HUES64 (cell line): ENCODE results near the gene DHRS4L2.
A peak's percentile ranks its signal among the peaks of the same experiment; 100 is the strongest.
"Not testable (repeated sequence)": the region's sequence is repeated elsewhere in the genome, so short reads cannot be mapped to it uniquely, and the experiment has no call there.

Source experiments
- H3K27ac ChIP-seq: 2 replicates; pipeline ENCODE4 v1.7.0; 2013; ENCODE audit warnings: low read depth, low read length, inconsistent platforms
- H3K27me3 ChIP-seq: 2 replicates; pipeline ENCODE4 v1.6.1; 2013; ENCODE audit warnings: mild to moderate bottlenecking, low read length; ENCODE audit not compliant: insufficient read depth
- H3K36me3 ChIP-seq: 2 replicates; pipeline ENCODE4 v1.6.1; 2013; ENCODE audit warnings: mild to moderate bottlenecking, low read length; ENCODE audit not compliant: insufficient read depth
- H3K4me1 ChIP-seq: 2 replicates; pipeline ENCODE4 v1.6.1; 2013; ENCODE audit warnings: mild to moderate bottlenecking, low read length, moderate library complexity; ENCODE audit not compliant: insufficient read depth
- H3K4me3 ChIP-seq: 2 replicates; pipeline ENCODE4 v1.5.1; 2013; ENCODE audit warnings: mild to moderate bottlenecking, low read length, moderate library complexity
- H3K9ac ChIP-seq: 2 replicates; pipeline ENCODE4 v1.6.1; 2013; ENCODE audit warnings: mild to moderate bottlenecking, low read depth, low read length
- H3K9me3 ChIP-seq: 2 replicates; pipeline ENCODE4 v1.6.1; 2013; ENCODE audit warnings: low read depth, low read length; ENCODE audit not compliant: insufficient read depth
- WGBS: fragments of 150-250, 120-280 bp; methylation state at CpG from one replicate; pipeline ENCODE4 v1.1.7; 2013; ENCODE audit warnings: missing lambda C conversion rate; 5-methylcytosine and 5-hydroxymethylcytosine counted together

The DHRS4L2 gene

DNA sequence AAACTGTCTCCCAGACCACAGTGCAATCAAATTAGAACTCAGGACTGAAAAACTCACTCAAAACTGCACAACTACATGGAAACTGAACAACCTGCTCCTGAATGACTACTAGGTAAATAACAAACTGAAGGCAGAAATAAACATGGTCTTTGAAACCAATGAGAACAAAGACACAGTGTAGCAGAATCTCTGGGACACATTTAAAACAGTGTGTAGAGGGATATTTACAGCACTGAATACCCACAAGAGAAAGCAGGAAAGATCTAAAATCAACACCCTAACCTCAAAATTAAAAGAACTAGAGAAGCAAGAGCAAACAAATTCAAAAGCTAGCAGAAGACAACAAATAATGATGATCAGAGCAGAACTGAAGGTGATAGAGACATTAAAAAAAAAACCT is 14.7 kb upstream of the DHRS4L2 start:
- H3K9ac ChIP-seq, H3K36me3 ChIP-seq, H3K9me3 ChIP-seq, H3K4me1 ChIP-seq, H3K4me3 ChIP-seq, H3K27me3 ChIP-seq, H3K27ac ChIP-seq: not testable (repeated sequence)

DNA sequence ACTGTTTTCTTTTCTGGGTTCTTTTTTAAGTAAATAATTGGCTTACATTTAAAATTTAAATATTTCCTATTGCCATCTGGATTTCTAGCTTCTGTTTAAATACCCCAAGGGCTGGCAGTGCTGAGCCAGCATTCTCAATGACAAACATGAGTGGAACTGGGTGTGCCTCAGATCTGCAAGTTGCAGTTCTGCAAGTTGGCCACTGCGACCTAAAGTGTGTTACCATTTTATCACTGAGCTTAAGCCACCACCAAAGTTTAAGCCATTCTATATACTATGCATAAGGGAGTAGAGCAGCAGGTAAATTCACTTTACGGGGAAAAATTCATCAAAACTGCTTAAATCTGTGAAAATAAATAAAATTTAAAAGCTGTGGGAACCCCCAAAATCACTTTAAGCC is 11.5 kb upstream of the DHRS4L2 start:
- H3K4me1 ChIP-seq, H3K36me3 ChIP-seq, H3K9me3 ChIP-seq, H3K27ac ChIP-seq, H3K9ac ChIP-seq, H3K27me3 ChIP-seq, H3K4me3 ChIP-seq: not testable (repeated sequence)
- 56% methylated on average over 1 of the region's 2 CpGs for WGBS

DNA sequence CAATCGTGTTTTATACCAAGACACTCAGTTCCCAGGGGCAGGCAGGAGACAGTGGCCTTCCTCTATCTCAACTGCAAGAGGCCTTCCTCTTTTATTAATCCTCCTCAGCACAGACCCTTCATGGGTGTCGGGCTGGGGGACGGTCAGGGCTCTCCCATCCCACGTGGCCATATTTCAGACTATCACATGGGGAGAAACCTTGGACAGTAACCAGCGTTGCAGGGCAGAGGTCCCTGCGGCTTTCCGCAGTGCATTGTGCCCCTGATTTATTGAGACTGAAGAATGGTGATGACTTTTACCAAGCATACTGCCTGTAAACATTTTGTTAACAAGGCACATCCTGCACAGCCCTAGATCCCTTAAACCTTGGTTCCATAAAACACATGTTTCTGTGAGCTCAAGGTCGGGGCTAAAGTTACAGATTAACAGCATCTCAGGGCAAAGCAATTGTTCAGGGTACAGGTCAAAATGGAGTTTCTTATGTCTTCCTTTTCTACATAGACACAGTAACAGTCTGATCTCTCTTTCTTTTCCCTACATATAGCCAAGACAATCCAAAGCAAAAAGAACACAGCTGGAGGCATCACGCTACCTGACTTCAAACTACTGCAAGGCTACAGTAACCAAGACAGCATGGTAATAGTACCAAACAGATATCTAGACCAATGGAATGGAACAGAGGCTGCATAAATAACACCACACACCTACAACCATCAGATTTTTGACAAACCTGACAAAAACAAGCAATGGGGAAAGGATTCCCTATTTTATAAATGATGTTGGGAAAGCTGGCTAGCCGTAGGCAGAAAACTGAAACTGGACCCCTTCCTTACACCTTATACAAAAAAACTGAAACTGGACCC is 6.5 kb upstream of the DHRS4L2 start:
- not testable (repeated sequence) for H3K27me3 ChIP-seq, H3K36me3 ChIP-seq, H3K4me3 ChIP-seq, H3K9me3 ChIP-seq, H3K4me1 ChIP-seq, H3K9ac ChIP-seq, H3K27ac ChIP-seq
- 85% methylated on average over 9 of the region's 10 CpGs for WGBS

DNA sequence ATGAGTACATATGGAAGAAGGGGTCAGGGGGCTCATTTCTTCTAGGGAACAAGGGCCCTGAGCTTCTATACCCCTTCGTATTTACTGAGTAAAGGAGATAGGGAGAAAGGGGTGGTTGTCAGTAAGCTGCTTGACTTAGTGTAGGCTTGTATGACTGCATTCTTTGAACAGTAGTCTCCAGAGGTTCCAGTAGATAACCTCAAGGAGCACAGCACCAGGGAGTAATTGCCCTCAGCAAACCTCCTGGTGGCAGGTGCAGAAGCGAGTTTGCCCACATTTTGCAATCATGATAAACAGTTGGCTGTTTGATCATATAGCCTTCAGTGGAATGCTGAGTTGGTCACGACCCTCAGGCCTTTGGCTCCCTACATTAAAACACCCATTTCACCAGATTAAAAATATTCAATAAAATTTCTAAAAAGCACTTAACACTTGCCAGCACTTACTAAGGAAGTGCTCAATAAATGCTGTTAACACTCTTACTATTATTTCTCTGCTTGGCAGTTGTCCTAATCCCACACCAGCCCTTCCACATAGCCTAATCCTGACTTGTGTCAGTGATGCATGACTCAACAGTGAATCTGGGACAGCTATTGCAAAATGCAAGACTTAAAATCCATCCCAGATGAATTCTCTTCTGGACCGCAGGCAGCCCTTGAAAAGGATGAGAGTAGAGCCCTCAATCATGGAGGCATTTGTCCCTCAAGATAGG is 3.7 kb upstream of the DHRS4L2 start:
- no peaks in the 10 kb centered on the region for H3K9me3 ChIP-seq
- H3K27ac ChIP-seq, result no peak overlapping the region
- 86% methylated on average over 4 of the region's 4 CpGs for WGBS
- H3K36me3 ChIP-seq, result no peaks in the 10 kb centered on the region
- no peaks in the 10 kb centered on the region for H3K4me1 ChIP-seq
- H3K27me3 ChIP-seq, result no peaks in the 10 kb centered on the region
- no peak overlapping the region for H3K9ac ChIP-seq
- no peak overlapping the region for H3K4me3 ChIP-seq

DNA sequence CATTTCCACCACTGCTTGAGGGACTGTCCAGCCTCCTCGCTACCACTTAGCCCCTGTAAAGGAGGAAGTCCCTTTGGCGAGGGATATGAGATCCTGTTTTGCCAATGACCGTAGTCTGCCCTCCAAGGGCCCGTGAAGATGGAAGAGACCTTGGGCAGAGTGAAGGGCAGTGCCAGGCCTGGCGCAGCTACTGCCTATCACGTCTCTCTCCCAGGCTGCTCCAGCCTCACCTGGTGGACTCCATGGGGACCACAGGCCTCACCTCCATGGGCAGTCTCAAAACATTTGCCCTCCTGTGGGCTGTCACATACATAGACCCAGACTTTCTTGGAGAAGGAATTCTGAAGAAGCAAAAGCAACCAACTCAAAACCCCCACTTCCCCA is 514 bp upstream of the DHRS4L2 start:
- H3K4me3 ChIP-seq, result peak overlapping the region; percentile 33
- not testable (repeated sequence) for H3K4me1 ChIP-seq, H3K27me3 ChIP-seq, H3K9ac ChIP-seq, H3K27ac ChIP-seq, H3K9me3 ChIP-seq, H3K36me3 ChIP-seq
- 78% methylated on average over 6 of the region's 6 CpGs for WGBS

DNA sequence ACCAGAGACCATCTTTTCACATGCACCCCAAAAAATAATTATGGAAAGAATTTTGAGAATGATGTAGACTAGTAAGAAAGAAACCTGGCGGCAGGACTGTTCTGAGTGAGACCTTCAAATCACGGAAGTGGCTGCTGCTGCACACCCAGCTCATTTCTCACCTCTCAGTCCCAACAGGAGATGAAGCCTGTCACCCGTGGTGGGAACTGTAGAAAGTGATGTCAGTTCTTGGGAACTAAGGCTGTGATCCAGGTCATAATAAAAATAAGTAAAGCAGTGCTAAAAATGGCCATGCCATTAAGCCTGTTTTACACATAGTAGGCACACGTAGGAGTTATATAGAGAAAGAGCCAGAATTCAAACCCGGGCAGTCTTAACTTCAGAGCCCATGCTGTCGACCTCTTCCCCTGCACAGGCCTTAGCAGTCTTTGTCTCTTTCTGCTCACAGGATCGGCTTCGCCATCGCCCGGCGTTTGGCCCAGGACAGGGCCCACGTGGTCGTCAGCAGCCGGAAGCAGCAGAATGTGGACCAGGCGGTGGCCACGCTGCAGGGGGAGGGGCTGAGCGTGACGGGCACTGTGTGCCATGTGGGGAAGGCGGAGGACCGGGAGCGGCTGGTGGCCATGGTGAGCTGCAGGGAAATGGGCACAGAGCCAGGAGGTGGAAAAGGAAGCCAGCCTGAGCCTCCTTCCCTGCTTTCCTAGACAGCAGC is 1.2 kb downstream of the DHRS4L2 start:
- not testable (repeated sequence) for H3K4me3 ChIP-seq, H3K4me1 ChIP-seq, H3K27ac ChIP-seq, H3K27me3 ChIP-seq, H3K9me3 ChIP-seq, H3K36me3 ChIP-seq, H3K9ac ChIP-seq
- WGBS, result 94% methylated on average over 19 of the region's 21 CpGs

DNA sequence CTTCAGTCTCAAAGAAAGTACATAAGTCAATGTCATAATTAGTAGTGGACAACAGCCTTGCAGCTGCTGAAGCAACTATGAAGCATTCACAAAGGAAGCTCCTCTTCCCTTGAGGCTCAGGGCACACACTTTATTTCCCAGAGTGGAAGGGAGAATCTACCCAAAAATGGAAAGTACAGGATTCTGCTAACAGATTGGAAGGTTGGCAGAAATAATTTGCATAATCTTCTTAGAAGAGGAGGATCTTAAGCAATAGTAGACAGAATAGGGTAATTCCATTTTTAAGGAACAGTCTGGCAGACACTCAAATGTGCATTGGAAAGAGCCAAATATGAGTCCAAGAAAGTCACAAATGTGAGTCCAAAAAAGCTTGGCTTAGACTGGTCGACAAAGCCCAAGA is 2.2 kb downstream of the DHRS4L2 start:
- not testable (repeated sequence) for H3K27me3 ChIP-seq, H3K9ac ChIP-seq, H3K4me3 ChIP-seq, H3K27ac ChIP-seq, H3K4me1 ChIP-seq, H3K36me3 ChIP-seq, H3K9me3 ChIP-seq
- 91% methylated on average over 1 of the region's 1 CpG for WGBS

DNA sequence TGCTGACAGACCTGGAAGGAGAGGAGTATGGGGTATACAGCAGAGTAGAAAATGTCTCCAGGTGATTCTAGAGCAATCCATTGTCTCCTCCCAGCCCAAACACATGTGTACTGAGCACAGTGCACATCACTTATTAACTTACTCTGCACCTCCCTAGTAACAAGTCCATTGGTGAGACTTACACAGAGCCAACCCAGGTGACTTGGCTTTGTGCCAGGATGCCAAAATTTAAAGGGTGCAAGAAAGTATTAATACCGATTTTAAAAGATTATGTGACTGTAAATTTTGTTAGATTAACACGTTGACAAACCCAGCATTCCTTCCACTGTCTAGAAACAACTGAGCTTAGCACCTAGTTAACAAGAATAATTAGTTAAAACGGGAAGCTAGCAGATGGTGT is 4.3 kb downstream of the DHRS4L2 start:
- H3K9ac ChIP-seq, H3K27me3 ChIP-seq, H3K4me1 ChIP-seq, H3K36me3 ChIP-seq, H3K4me3 ChIP-seq, H3K27ac ChIP-seq, H3K9me3 ChIP-seq: not testable (repeated sequence)
- WGBS, result 88% methylated on average over 3 of the region's 3 CpGs

DNA sequence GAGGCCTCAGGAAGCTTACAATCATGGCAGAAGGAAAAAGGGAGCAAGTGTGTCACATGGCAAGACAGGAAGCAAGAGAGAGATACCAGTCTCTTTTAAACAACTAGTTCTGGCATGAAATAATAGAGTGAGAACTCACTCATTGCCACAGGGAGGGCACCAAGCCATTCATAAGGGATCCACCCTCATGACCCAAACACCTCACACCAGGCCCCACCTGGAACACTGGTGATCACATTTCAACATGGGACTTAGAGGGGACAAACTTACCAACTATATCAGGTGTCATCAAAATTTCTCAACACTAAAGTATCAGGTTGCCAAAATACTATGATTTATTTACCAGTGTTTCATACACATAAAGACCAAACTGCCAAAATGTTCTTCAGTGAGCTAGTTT is 7.3 kb downstream of the DHRS4L2 start:
- not testable (repeated sequence) for H3K9me3 ChIP-seq, H3K9ac ChIP-seq, H3K27ac ChIP-seq, H3K4me1 ChIP-seq, H3K4me3 ChIP-seq, H3K36me3 ChIP-seq, H3K27me3 ChIP-seq

DNA sequence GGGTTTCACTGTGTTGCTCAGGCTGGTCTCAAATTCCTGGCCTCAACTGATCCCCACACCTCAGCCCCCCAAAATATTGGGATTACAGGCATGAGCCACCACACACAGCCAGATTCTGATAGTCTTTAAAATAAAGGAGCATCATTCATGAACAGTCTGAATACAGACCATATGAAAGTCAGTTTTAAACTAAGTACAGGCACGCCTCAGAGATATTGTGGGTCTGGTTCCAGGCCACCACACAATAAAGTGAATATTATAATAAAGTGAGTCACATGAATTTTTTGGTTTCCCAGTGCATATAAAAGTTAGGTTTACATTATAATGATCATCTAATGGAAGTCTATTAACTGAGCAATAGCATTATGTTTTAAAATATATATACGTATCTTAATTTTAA is 8.1 kb downstream of the DHRS4L2 start:
- not testable (repeated sequence) for H3K4me3 ChIP-seq, H3K9me3 ChIP-seq, H3K27me3 ChIP-seq, H3K9ac ChIP-seq, H3K4me1 ChIP-seq, H3K36me3 ChIP-seq, H3K27ac ChIP-seq
- WGBS, result no CpG with 5 or more reads among the region's 2 CpGs

DNA sequence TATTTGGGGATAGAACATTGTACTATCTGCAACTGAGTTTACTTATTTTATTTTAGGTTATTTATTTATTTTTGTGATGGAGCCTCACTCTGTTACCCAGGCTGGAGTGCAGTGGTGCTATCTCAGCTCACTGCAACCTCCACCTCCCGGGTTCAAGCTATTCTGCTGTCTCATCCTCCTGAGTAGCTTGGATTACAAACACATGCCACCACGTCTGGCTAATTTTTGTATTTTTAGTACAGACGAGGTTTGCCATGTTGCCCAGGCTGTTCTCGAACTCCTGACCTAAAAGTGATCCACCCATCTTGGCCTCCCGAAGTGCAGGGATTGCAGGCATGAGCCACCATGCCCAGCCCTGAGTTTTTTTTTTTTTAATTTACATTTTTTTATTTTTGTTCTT is 10.9 kb downstream of the DHRS4L2 start:
- H3K9me3 ChIP-seq, H3K27ac ChIP-seq, H3K4me1 ChIP-seq, H3K9ac ChIP-seq, H3K36me3 ChIP-seq, H3K4me3 ChIP-seq, H3K27me3 ChIP-seq: not testable (repeated sequence)
- WGBS, result no CpG with 5 or more reads among the region's 5 CpGs
